Chondrocyte (in vitro differentiated cells): ENCODE results near the gene STK10. TPM values are rescaled to one million over a fixed set of nuclear protein-coding genes. Genes with fewer than 3 reads are reported as not detected.
A peak's percentile ranks its signal among the peaks of the same experiment; 100 is the strongest.

Source experiments
- DNase-seq: peaks from one replicate; pipeline ENCODE4 v3.0.0; 2021; ENCODE audit warnings: mixed read lengths, low spot score
- H3K27ac Mint-ChIP-seq: one replicate; pipeline ENCODE4 v1.8.0; 2021; ENCODE audit warnings: mild to moderate bottlenecking, moderate library complexity, mixed read lengths; ENCODE audit not compliant: unreplicated experiment
- H3K27me3 Mint-ChIP-seq: 2 replicates; pipeline ENCODE4 v1.8.0; 2021; ENCODE audit warnings: low read depth, mixed read lengths
- H3K36me3 Mint-ChIP-seq: 2 replicates; pipeline ENCODE4 v1.8.0; 2021; ENCODE audit warnings: low read depth, mixed read lengths
- H3K4me1 Mint-ChIP-seq: 2 replicates; pipeline ENCODE4 v1.8.0; 2021; ENCODE audit warnings: low read depth, mild to moderate bottlenecking, mixed read lengths
- H3K4me3 Mint-ChIP-seq: one replicate; pipeline ENCODE4 v1.8.0; 2021; ENCODE audit warnings: mild to moderate bottlenecking, moderate library complexity, mixed read lengths; ENCODE audit not compliant: unreplicated experiment
- H3K9me3 Mint-ChIP-seq: 2 replicates; pipeline ENCODE4 v1.8.0; 2021; ENCODE audit warnings: low read depth, mixed read lengths
- total RNA-seq: library from RNA; stranded (reverse); gene quantifications from 3 replicates; pipeline ENCODE4 v1.2.1, GENCODE V29; 2021
- TF ChIP-seq, protein P1 (sequence below): fragments of 200-600 bp; sonication (generic); IDR thresholded peaks from 2 replicates; pipeline ENCODE4 v1.5.0; 2021; ENCODE audit warnings: antibody characterized with exemption, mild to moderate bottlenecking, moderate library complexity

Gene STK10
- total RNA-seq, 1 donor from 2014 or later = 45.9 TPM

- TF ChIP-seq, protein P1, sequence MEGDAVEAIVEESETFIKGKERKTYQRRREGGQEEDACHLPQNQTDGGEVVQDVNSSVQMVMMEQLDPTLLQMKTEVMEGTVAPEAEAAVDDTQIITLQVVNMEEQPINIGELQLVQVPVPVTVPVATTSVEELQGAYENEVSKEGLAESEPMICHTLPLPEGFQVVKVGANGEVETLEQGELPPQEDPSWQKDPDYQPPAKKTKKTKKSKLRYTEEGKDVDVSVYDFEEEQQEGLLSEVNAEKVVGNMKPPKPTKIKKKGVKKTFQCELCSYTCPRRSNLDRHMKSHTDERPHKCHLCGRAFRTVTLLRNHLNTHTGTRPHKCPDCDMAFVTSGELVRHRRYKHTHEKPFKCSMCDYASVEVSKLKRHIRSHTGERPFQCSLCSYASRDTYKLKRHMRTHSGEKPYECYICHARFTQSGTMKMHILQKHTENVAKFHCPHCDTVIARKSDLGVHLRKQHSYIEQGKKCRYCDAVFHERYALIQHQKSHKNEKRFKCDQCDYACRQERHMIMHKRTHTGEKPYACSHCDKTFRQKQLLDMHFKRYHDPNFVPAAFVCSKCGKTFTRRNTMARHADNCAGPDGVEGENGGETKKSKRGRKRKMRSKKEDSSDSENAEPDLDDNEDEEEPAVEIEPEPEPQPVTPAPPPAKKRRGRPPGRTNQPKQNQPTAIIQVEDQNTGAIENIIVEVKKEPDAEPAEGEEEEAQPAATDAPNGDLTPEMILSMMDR = no peak
- H3K9me3 Mint-ChIP-seq = no peaks in the 10 kb centered on the region
- H3K4me1 Mint-ChIP-seq = no peaks in the 10 kb centered on the region
- no peak overlapping the region for H3K27ac Mint-ChIP-seq
- no peak for DNase-seq
- H3K4me3 Mint-ChIP-seq = no peak overlapping the region
- no peaks in the 10 kb centered on the region for H3K27me3 Mint-ChIP-seq
- no peaks in the 10 kb centered on the region for H3K36me3 Mint-ChIP-seq
Measured at GRCh38 chr5:172015346-172015745, 172.7 kb downstream of the STK10 start.

GRCh38 chr5:172010278-172010677, 177.7 kb downstream of the STK10 start:
- Mint-ChIP-seq H3K36me3 (no peaks in the 10 kb centered on the region), H3K4me3 (no peak overlapping the region), H3K27me3 (no peaks in the 10 kb centered on the region), H3K27ac (no peak overlapping the region), H3K9me3 (no peaks in the 10 kb centered on the region), H3K4me1 (peaks cover 17% of the 10 kb centered on the region)
- no peak for DNase-seq
- TF ChIP-seq, protein P1 = peak; percentile 73

DNA sequence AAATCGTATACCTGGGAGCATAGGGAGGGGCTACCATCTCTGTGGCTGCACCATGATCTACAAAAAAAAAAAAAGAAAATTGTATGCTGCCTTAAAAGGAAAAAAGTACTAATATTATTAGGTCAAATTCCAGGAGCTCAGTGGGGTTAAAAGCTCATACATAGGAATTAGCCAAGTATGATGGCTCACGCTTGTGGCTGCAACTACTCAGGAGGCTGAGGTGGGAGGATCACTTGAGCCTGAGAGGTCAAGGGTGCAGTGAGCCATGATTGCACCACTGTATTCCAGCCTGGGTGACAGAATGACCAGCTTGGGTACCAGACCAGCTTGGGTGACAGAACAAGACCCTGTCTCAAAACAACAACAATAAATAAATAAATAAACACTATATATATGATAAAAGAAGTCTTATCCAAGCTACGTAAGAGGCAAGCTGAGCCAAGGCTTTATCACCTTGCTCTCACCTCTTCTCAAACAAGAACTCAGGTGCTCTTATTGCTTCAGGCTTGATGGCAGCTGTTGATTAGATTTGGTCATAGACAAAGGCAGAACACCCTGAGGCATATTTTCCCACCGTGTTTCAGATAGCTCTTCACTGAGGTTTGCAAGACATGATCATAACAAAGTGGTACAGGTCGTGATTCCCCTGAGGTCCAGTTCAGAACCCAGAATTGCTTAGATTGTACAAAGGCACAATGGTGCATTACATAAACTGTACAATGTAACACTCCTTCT, 178.3 kb downstream of the STK10 start:
- no peak overlapping the region for H3K4me3 Mint-ChIP-seq
- H3K27me3 Mint-ChIP-seq = no peaks in the 10 kb centered on the region
- H3K27ac Mint-ChIP-seq = no peak overlapping the region
- no peaks in the 10 kb centered on the region for H3K36me3 Mint-ChIP-seq
- H3K9me3 Mint-ChIP-seq = no peaks in the 10 kb centered on the region
- TF ChIP-seq, protein P1 = no peak
- peaks cover 23% of the 10 kb centered on the region for H3K4me1 Mint-ChIP-seq
- DNase-seq = no peak

DNA sequence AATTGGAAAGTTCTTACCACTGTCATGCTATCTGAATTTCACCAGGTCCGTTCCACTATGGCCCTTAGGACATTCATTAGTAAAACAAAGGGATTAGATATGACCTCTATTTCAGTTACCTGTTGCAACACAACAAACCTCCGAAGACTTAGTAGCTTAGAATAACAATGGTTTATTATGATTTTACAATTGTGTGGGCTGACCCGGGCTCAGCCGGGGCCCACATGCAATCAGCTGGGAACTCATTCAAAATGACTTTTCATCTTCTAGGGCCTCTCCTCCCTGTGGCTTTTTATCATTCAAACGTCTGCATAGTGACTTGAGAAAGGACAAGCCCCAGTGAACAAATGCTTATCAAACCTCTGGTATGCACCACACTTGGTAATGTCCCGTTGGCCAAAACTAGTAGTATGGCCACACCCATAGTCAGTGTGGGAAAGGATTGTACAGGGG, 179.3 kb downstream of the STK10 start:
- Mint-ChIP-seq H3K9me3 (no peaks in the 10 kb centered on the region), H3K27ac (peak overlapping the region; percentile 37), H3K27me3 (no peaks in the 10 kb centered on the region), H3K36me3 (no peaks in the 10 kb centered on the region), H3K4me3 (no peak overlapping the region), H3K4me1 (peaks cover 28% of the 10 kb centered on the region)
- TF ChIP-seq, protein P1 = no peak
- no peak for DNase-seq

GRCh38 chr5:172008111-172008455, 179.9 kb downstream of the STK10 start:
- Mint-ChIP-seq H3K27ac (peak overlapping the region; percentile 99), H3K27me3 (no peaks in the 10 kb centered on the region), H3K4me1 (peaks cover 35% of the 10 kb centered on the region), H3K9me3 (no peaks in the 10 kb centered on the region), H3K4me3 (peak overlapping the region; percentile 94), H3K36me3 (no peaks in the 10 kb centered on the region)
- no peak for DNase-seq
- TF ChIP-seq, protein P1 = no peak
